NCI-H82 (cell line): ENCODE data around the gene B3GLCT.

Experiments
- DNase-seq: peaks from one replicate; lab custom pipeline; 2025; lab: John Stamatoyannopoulos, UW

Gene B3GLCT

GRCh38 chr13:31350560-31350959 lies 150.8 kb downstream of the B3GLCT start:
- no peak for DNase-seq

- no peak for DNase-seq
Measured at GRCh38 chr13:31351376-31351775, 151.6 kb downstream of the B3GLCT start.

GRCh38 chr13:31352467-31352866 lies 152.7 kb downstream of the B3GLCT start:
- DNase-seq = no peak

GRCh38 chr13:31355001-31355400 lies 155.2 kb downstream of the B3GLCT start:
- DNase-seq = no peak

- DNase-seq = no peak
Measured at GRCh38 chr13:31356991-31357390, 157.2 kb downstream of the B3GLCT start.

- DNase-seq = no peak
Measured at GRCh38 chr13:31357581-31357980, 157.8 kb downstream of the B3GLCT start.

GRCh38 chr13:31361673-31362072 lies 161.9 kb downstream of the B3GLCT start:
- no peak for DNase-seq

GRCh38 chr13:31365630-31366029 lies 165.9 kb downstream of the B3GLCT start:
- DNase-seq = no peak

- DNase-seq = no peak
Measured at GRCh38 chr13:31367410-31367809, 167.6 kb downstream of the B3GLCT start.

- DNase-seq = no peak
Measured at GRCh38 chr13:31369213-31369612, 169.4 kb downstream of the B3GLCT start.

GRCh38 chr13:31372454-31372853 lies 172.7 kb downstream of the B3GLCT start:
- no peak for DNase-seq

- no peak for DNase-seq
Measured at GRCh38 chr13:31374682-31375081, 174.9 kb downstream of the B3GLCT start.

GRCh38 chr13:31377946-31378345 lies 178.2 kb downstream of the B3GLCT start:
- no peak for DNase-seq

- no peak for DNase-seq
Measured at GRCh38 chr13:31380715-31381114, 180.9 kb downstream of the B3GLCT start.
